Retinal pigment epithelial cell (primary cell): ENCODE results near the gene CCL20.

Experiments used
- DNase-seq: peaks from one replicate; pipeline ENCODE4 v3.0.0-alpha.2; 2010; ENCODE audit warnings: low read depth
- H3K4me3 ChIP-seq: 2 replicates; pipeline ENCODE4 v1.5.1; 2011; ENCODE audit warnings: mild to moderate bottlenecking, low read length, control low read depth, moderate library complexity
- TF ChIP-seq, protein P1 (sequence below): conservative IDR thresholded peaks from 2 replicates; pipeline ENCODE4 v1.5.1; 2011; ENCODE audit warnings: low read depth, low read length, control low read depth, inconsistent platforms

CCL20 gene

DNA sequence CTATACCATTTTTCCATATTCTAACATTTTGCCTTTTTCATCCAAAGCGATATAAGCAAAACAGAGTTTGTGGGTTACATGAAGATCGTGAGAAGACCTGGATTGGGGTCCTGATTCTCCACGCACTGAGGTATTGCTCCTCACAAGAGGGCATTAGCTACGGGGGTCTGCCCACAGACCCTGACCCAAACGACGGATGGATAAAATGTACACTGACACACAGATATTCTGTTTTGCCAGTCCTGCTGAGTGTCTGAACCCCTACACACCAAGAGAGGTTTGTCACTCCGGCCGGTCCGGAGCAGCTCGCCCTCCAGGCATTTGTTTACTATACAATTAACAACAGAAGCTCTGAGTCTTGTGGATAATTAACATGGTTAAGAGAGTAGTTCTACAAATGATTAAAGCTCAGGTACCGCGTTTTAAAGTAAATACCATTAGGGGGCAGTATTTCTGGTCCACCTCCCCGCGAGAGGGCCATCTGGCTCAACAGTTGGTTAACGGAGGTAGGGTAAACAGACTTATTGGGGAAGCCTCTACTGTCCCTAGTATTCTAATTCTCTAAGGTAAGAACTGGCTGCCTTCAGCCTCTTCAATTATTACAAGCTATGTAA lies 39.5 kb upstream of the CCL20 start:
- no peak for DNase-seq
- TF ChIP-seq, protein P1, sequence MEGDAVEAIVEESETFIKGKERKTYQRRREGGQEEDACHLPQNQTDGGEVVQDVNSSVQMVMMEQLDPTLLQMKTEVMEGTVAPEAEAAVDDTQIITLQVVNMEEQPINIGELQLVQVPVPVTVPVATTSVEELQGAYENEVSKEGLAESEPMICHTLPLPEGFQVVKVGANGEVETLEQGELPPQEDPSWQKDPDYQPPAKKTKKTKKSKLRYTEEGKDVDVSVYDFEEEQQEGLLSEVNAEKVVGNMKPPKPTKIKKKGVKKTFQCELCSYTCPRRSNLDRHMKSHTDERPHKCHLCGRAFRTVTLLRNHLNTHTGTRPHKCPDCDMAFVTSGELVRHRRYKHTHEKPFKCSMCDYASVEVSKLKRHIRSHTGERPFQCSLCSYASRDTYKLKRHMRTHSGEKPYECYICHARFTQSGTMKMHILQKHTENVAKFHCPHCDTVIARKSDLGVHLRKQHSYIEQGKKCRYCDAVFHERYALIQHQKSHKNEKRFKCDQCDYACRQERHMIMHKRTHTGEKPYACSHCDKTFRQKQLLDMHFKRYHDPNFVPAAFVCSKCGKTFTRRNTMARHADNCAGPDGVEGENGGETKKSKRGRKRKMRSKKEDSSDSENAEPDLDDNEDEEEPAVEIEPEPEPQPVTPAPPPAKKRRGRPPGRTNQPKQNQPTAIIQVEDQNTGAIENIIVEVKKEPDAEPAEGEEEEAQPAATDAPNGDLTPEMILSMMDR: no peak
- no peak overlapping the region for H3K4me3 ChIP-seq

DNA sequence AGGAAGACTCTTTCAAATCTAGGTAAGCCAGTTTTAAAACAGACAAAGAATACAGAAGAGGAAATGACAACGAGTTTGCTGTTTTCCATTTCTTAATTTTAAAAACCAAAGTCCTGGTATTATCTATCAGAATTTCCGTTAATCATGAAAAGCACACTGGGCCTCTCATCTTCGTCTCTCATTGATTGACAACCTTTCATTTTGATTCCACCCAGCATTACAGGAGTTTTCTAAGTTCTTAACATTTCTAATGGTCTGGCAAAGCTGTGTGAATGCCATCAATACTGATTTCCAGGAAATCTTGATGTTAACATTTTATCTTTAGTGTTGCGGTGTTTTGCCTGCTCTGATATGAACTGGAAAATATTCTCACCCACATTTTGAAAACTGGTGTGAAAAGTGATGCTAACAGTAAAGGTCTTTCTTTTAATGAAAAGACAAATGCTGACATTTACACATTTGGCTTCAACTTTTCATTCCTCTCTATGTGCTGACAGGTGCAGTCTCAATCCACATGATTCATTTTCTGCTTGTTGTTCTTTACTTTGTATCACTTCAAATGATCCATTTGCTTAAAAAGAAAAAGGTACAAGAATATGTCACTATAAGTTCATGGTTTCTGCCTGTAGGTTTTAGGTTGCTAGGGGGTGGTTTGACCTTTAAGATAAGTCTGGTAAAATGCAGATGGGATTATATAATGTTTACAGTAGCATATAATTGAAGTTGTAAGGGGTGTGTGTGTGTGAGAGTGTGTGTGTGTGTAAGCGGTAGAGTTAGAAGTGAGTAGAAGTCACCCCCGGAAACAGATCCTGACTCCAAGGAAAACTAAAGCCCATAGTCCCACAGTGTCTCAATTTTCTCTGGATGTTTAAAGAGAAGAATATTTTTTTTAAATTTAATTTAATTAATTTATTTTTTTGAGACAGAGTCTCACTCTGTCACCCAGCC lies 38.5 kb upstream of the CCL20 start:
- no peak for DNase-seq
- TF ChIP-seq, protein P1: no peak
- H3K4me3 ChIP-seq: no peak overlapping the region

DNA sequence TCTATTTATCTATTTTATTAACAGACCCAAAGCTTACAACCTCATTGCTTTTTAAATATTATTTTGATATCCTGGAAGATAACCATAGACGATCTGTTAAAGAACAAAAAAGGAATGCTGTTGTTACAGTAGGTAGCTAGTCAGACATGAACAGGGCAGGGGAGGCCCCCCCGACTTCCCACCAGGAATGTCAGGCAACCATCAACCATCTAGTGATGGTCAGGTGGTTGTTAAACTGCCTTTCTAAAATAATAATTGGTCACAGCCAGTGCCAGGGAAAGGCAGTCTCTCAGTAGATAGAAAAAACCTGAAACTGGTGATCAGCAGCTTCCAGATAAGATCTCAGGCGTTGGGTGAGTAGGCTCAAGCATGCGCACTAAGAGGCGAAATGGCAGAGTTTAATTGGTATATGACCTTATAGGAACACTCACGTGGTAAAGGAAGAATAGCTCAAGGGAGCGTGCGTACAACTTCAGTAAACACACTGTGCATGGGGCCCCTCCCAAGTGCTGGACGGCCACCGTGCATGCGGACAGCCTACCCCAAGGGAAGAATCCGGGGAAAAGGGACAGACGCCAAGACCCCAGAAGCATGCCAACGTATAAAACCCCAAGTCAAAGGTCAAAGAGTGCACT lies 32.5 kb upstream of the CCL20 start:
- peak; percentile 77 for DNase-seq
- H3K4me3 ChIP-seq: no peak overlapping the region
- TF ChIP-seq, protein P1: no peak

DNA sequence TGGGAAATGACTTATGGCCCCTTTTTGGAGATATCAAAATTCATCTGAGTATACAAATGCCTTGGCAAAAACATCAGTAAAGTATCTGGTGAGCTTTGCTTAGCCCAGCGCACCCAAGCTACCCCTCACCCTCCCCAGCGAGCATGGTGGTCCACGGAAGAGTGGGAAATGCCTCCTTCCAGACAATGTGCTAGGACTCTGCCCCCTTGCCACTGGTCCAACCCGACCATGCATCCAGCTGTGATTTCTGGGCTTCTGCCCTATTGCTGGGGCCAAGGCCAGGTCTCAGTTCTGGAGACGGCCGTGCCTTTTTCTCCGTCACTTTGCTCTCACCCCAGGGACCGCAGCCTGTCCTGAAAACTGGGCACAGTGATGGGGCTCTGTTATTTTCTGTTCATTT lies 31.8 kb upstream of the CCL20 start:
- TF ChIP-seq, protein P1: no peak
- H3K4me3 ChIP-seq: no peak overlapping the region
- no peak for DNase-seq

DNA sequence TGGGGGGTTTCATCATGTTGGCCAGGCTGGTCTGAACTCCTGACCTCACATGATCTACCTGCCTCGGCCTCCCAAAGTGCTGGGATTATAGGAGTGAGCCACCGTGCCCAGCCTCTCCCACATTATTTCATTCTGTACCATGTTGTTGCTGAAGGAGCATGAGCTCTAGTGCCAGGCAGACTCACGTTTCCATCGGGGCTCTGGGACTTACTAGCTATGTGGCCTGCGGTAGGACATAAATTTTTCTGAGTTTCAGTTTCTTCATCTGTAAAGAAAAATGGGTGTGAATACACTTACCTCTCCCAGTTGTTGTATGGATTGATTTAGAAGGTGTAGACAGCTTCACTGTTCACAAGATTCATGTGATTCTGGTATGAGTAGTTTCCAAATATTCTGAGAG lies 30.8 kb upstream of the CCL20 start:
- TF ChIP-seq, protein P1: no peak
- no peak for DNase-seq
- no peak overlapping the region for H3K4me3 ChIP-seq

DNA sequence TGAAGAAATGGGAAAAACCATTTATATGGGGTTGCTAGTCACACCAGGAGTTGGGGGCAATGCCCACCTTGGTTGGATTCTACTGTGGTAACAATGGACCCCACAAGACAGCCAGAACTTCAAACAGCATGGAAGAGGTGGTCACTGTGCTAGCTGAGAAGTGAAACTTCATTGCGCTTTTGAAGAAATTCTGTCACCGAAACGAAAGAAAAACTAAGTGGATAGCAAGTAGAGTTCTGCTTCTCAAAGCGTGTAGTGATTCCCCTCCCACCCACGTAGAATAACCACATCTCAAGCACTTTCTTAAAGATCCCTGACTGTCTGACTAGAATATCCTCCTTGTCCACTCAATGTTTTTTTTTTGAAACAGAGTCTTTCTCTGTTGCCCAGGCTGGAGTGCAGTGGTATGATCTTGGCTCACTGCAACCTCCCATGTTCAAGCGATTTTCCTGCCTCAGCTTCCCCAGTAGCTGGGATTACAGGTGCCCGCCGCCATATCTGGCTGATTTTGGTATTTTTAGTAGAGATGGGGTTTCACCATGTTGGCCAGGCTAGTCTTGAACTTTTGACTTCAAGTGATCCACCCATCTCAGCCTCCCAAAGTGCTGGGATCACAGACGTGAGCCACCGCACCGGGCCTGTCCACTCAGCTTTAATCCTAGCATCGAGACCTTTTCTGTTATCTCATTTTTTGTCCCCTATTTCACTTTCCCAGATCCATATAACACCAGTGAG lies 30.1 kb upstream of the CCL20 start:
- DNase-seq: no peak
- TF ChIP-seq, protein P1: no peak

More for the DNA sequence above, 30.1 kb upstream of the CCL20 start:
- no peak overlapping the region for H3K4me3 ChIP-seq
